AG09309 (cell line): ENCODE measurements around the gene IDUA.

Experiments used
- DNase-seq: peaks from one replicate; pipeline ENCODE4 v3.0.0-alpha.2; 2010; ENCODE audit warnings: low read depth
- H3K4me3 ChIP-seq: 2 replicates; pipeline ENCODE4 v1.5.1; 2011; ENCODE audit warnings: mild to moderate bottlenecking, low read depth, low read length, moderate library complexity; ENCODE audit not compliant: control insufficient read depth
- CTCF ChIP-seq: IDR thresholded peaks from 2 replicates; pipeline ENCODE4 v1.5.1; 2011; ENCODE audit warnings: mild to moderate bottlenecking, low read depth, low read length, inconsistent platforms; ENCODE audit not compliant: insufficient read depth, control insufficient read depth; ENCODE audit errors: missing control alignments

The IDUA gene

GRCh38 chr4:984336-985054, 2.3 kb upstream of the IDUA start:
- no peak overlapping the region; the same call in 1 of the 2 replicates for H3K4me3 ChIP-seq
- TF ChIP-seq CTCF: no peak
- no peak for DNase-seq

GRCh38 chr4:985123-985830, 1.6 kb upstream of the IDUA start:
- peak overlapping the region; percentile 7; the same call in 1 of the 2 replicates for H3K4me3 ChIP-seq
- TF ChIP-seq CTCF: no peak
- DNase-seq: no peak

GRCh38 chr4:986428-986878, 391 bp upstream of the IDUA start:
- no peak for DNase-seq
- no peak for TF ChIP-seq CTCF
- H3K4me3 ChIP-seq: peak overlapping the region; percentile 64

- TF ChIP-seq CTCF: no peak
- peak overlapping the region; percentile 64 for H3K4me3 ChIP-seq
- DNase-seq: no peak
Observed at GRCh38 chr4:987624-988513, 1.0 kb downstream of the IDUA start.

GRCh38 chr4:988726-989721, 2.2 kb downstream of the IDUA start:
- no peak overlapping the region for H3K4me3 ChIP-seq
- TF ChIP-seq CTCF: no peak
- DNase-seq: no peak
